K562 (cell line): Measurements from ENCODE around the gene SERPING1. TPM values are rescaled to one million over a fixed set of nuclear protein-coding genes. Genes with fewer than 3 reads are reported as not detected.

ENCODE experiments used
- BRF1 ChIP-seq: IDR thresholded peaks from 3 replicates; pipeline ENCODE4 v1.6.1; 2011; ENCODE audit warnings: borderline replicate concordance, mild to moderate bottlenecking; ENCODE audit not compliant: insufficient read length; ENCODE audit errors: extremely low read depth
- HLTF ChIP-seq: fragments of 450-650 bp; IDR thresholded peaks from 2 replicates; pipeline ENCODE4 v1.6.1; 2016
- MEIS2 ChIP-seq: fragments of 450-650 bp; IDR thresholded peaks from 2 replicates; pipeline ENCODE4 v1.6.1; 2014; ENCODE audit warnings: mild to moderate bottlenecking; ENCODE audit not compliant: partially characterized antibody
- PBX2 ChIP-seq, 2 experiments: IDR thresholded peaks in 1 of 2; conservative IDR thresholded peaks in 1 of 2; 2 replicates each; pipeline ENCODE4 v1.6.1; 2016; ENCODE audit warnings: low read depth in 2 of 2, mild to moderate bottlenecking in 1 of 2, missing compliant biosample characterization in 1 of 2, missing genetic modification characterization in 1 of 2, moderate library complexity in 1 of 2
- PHF20 ChIP-seq: fragments of 450-650 bp; IDR thresholded peaks from 2 replicates; pipeline ENCODE4 v1.6.1; 2018; ENCODE audit not compliant: partially characterized antibody
- SIRT6 ChIP-seq: IDR thresholded peaks from one replicate; pipeline ENCODE4 v1.6.1; 2012; ENCODE audit warnings: low read depth, mild to moderate bottlenecking, control low read depth, inconsistent platforms, low read length, moderate library complexity
- TCF7 ChIP-seq: sonication (generic); IDR thresholded peaks from 2 replicates; pipeline ENCODE4 v1.6.1; 2016; ENCODE audit warnings: antibody characterized with exemption, borderline replicate concordance
- ZNF707 ChIP-seq: fragments of 250-450 bp; sonication (Bioruptor Pico); conservative IDR thresholded peaks from 2 replicates; pipeline ENCODE4 v1.8.0; 2022; ENCODE audit warnings: inconsistent platforms, mild to moderate bottlenecking, moderate library complexity
- polyA plus RNA-seq, 8 experiments: library from polyadenylated mRNA; depleted of rRNA in 4 of 8; stranded (reverse) in 5 of 8; unstranded in 3 of 8; fragments of >200 nt; fragmentation: Nextera tagmentation in 2 of 8; fragmentation: Illumina TruSeq in 1 of 8; extraction: Ambion mirVana in 2 of 8; extraction: Trizol in 1 of 8; gene quantifications; 2 replicates each; pipeline versions ENCODE4 v1.2.1 to v1.2.3, GENCODE V29; 2011 to 2014; ENCODE audit warnings: inconsistent platforms in 1 of 8, missing spikeins in 1 of 8
- total RNA-seq, 7 experiments: library from RNA; depleted of rRNA in 6 of 7; stranded (reverse); fragments of >200 nt in 6 of 7; fragmentation: Illumina TruSeq in 2 of 7; extraction: Trizol in 2 of 7; gene quantifications; 2 replicates each; pipeline versions ENCODE4 v1.2.1 to v1.2.3, GENCODE V29; 2011 to 2021; ENCODE audit warnings: low replicate concordance in 1 of 7
- TF ChIP-seq, protein P1 (sequence below): fragments of 450-650 bp; IDR thresholded peaks from 2 replicates; pipeline ENCODE4 v1.6.1; 2016; ENCODE audit warnings: low read depth
- TF ChIP-seq, protein P2 (sequence below): fragments of 250-450 bp; sonication (Bioruptor Pico); IDR thresholded peaks from 2 replicates; pipeline ENCODE4 v1.8.0; 2022; ENCODE audit warnings: moderate library complexity, mild to moderate bottlenecking, inconsistent platforms

Gene SERPING1
- total and polyA plus RNA-seq, 9 of the 15 experiments (the other 6 are each of a cell fraction or from before 2014, with no cell fraction given): 0.10 to 1.00 (median 0.21) TPM; not detected in 2

DNA sequence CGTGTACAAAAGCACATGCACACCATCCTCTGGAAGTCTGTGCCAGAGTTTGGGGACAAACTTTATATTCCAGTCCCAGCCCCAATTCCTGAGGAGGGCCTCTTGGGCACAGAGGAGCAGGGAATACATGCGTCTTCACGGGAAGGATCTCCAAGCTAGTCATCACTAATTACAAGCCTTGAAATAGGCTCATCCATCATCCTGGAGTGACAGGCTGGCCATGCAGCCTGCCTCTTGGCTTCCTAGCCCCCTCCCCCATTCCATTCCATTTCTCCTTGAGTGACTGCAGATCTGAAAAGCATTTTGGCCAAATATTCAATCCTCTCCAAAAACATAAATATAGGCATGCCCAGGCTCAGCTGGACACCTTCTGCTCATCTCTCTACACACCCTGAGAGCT, 24.8 kb downstream of the SERPING1 start (continued):
- TF ChIP-seq, protein P1, sequence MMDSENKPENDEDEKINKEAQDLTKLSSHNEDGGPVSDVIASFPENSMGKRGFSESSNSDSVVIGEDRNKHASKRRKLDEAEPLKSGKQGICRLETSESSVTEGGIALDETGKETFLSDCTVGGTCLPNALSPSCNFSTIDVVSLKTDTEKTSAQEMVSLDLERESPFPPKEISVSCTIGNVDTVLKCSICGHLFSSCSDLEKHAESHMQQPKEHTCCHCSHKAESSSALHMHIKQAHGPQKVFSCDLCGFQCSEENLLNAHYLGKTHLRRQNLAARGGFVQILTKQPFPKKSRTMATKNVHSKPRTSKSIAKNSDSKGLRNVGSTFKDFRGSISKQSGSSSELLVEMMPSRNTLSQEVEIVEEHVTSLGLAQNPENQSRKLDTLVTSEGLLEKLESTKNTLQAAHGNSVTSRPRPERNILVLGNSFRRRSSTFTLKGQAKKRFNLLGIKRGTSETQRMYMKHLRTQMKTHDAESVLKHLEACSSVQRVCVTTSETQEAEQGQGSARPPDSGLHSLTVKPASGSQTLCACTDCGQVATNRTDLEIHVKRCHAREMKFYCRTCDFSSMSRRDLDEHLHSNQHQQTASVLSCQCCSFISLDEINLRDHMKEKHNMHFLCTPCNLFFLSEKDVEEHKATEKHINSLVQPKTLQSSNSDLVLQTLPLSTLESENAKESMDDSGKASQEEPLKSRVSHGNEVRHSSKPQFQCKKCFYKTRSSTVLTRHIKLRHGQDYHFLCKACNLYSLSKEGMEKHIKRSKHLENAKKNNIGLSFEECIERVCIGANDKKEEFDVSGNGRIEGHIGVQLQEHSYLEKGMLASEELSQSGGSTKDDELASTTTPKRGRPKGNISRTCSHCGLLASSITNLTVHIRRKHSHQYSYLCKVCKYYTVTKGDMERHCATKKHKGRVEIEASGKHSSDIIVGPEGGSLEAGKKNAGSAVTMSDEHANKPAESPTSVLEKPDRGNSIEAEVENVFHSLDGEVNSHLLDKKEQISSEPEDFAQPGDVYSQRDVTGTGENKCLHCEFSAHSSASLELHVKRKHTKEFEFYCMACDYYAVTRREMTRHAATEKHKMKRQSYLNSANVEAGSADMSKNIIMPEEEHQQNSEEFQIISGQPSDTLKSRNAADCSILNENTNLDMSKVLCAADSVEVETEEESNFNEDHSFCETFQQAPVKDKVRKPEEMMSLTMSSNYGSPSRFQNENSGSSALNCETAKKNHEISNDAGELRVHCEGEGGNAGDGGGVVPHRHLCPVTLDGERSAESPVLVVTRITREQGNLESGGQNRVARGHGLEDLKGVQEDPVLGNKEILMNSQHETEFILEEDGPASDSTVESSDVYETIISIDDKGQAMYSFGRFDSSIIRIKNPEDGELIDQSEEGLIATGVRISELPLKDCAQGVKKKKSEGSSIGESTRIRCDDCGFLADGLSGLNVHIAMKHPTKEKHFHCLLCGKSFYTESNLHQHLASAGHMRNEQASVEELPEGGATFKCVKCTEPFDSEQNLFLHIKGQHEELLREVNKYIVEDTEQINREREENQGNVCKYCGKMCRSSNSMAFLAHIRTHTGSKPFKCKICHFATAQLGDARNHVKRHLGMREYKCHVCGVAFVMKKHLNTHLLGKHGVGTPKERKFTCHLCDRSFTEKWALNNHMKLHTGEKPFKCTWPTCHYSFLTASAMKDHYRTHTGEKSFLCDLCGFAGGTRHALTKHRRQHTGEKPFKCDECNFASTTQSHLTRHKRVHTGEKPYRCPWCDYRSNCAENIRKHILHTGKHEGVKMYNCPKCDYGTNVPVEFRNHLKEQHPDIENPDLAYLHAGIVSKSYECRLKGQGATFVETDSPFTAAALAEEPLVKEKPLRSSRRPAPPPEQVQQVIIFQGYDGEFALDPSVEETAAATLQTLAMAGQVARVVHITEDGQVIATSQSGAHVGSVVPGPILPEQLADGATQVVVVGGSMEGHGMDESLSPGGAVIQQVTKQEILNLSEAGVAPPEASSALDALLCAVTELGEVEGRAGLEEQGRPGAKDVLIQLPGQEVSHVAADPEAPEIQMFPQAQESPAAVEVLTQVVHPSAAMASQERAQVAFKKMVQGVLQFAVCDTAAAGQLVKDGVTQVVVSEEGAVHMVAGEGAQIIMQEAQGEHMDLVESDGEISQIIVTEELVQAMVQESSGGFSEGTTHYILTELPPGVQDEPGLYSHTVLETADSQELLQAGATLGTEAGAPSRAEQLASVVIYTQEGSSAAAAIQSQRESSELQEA: no peak
- TF ChIP-seq TCF7: no peak
- no peak for TF ChIP-seq HLTF
- TF ChIP-seq ZNF707 (CRISPR knock-in tag): no peak
- TF ChIP-seq, protein P2, sequence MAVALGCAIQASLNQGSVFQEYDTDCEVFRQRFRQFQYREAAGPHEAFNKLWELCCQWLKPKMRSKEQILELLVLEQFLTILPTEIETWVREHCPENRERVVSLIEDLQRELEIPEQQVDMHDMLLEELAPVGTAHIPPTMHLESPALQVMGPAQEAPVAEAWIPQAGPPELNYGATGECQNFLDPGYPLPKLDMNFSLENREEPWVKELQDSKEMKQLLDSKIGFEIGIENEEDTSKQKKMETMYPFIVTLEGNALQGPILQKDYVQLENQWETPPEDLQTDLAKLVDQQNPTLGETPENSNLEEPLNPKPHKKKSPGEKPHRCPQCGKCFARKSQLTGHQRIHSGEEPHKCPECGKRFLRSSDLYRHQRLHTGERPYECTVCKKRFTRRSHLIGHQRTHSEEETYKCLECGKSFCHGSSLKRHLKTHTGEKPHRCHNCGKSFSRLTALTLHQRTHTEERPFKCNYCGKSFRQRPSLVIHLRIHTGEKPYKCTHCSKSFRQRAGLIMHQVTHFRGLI (CRISPR knock-in tag): no peak
- TF ChIP-seq PHF20: no peak
- no peak for TF ChIP-seq PBX2 (CRISPR knock-in tag; IDR thresholded peaks at IDR 0.05; ENCODE audit: low read depth)
- 0 out of 2 replicates have a peak, but pooled peaks have one; percentile 6 for TF ChIP-seq PBX2 (tag; conservative IDR thresholded peaks at IDR 0.05; ENCODE audit: low read depth)
- no peak for TF ChIP-seq SIRT6
- peak; percentile 59 for TF ChIP-seq MEIS2
- no peak for TF ChIP-seq BRF1
